Measurements from ENCODE around the gene BANF2.

The BANF2 gene

DNA sequence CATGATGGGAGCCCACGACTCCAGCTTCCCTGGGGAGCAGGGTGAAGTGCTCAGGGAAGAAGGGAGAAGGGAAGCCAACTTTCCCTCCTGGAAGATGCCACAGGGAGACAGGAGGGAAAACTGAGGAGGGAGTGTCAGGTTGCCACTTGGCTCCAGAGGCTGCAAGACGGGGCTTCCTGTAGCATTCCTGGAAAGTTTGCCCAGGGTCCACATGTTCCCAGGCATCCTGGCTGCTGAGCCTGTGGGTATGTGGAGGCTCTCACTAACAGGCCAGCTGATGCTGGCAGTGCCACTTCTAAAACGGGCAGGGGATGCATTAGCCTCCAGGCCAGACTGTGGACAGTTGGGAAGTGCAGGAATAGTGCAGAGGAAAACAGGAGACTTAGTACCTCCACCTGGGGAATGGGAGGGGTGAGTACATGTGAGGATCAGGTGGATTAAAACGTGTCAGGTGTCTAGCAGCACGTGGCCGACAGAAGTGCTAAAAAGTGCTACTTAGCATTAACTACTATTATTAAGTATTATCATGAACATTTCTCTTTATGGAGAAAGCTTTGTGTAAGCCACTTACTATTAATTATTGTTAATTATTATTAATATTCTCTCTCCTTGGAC, 33.2 kb downstream of the BANF2 start:
- peaks cover 5% of the 10 kb centered on the region for H3K27me3 ChIP-seq (ENCODE audit: control insufficient read depth, insufficient read depth, low read length)
- no peak overlapping the region for H3K9ac ChIP-seq (ENCODE audit: low read depth, low read length)
- peaks cover 8% of the 10 kb centered on the region for H3K9me3 ChIP-seq (replicated peaks; ENCODE audit: low read length)
- no peak overlapping the region for H3K4me2 ChIP-seq (ENCODE audit: low read length)
- H3K36me3 ChIP-seq (ENCODE audit: insufficient read depth, low read length) = no peaks in the 10 kb centered on the region
- peaks cover 9% of the 10 kb centered on the region for H3K4me1 ChIP-seq (ENCODE audit: control insufficient read depth, insufficient read depth, low read length)
- no peak overlapping the region for H3K4me3 ChIP-seq (ENCODE audit: low read length)

GRCh38 chr20:17733767-17734304, 34.1 kb downstream of the BANF2 start:
- Histone ChIP-seq H3K4me3 (ENCODE audit: low read length) (no peak overlapping the region), H3K36me3 (ENCODE audit: insufficient read depth, low read length) (no peaks in the 10 kb centered on the region), H3K9ac (ENCODE audit: low read depth, low read length) (no peak overlapping the region), H3K27me3 (ENCODE audit: control insufficient read depth, insufficient read depth, low read length) (peaks cover 5% of the 10 kb centered on the region), H3K4me2 (ENCODE audit: low read length) (no peak overlapping the region), H3K4me1 (ENCODE audit: control insufficient read depth, insufficient read depth, low read length) (peaks cover 9% of the 10 kb centered on the region), H3K9me3 (replicated peaks; ENCODE audit: low read length) (peaks cover 8% of the 10 kb centered on the region)

DNA sequence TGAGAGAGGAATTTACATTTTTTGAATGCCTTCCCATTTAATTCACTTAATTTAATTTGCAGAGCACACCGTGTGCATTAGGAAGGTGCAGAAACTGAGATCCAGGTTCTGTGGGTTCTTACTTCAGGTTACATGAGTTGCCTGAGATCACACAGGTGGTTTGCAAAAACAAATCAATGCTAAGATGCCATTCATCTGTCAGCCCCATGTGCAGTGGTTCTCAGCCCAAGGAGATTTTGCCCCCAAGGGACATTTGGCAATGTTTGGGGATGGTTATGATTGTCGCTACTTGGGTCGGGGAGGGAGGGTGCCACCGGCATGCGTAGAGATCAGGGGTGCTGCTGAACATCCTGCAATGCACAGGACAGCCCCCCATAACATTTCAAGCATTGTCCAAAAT, 34.6 kb downstream of the BANF2 start:
- Histone ChIP-seq H3K27me3 (ENCODE audit: control insufficient read depth, insufficient read depth, low read length) (peaks cover 5% of the 10 kb centered on the region), H3K4me3 (ENCODE audit: low read length) (no peak overlapping the region), H3K9me3 (replicated peaks; ENCODE audit: low read length) (peaks cover 8% of the 10 kb centered on the region), H3K4me2 (ENCODE audit: low read length) (no peak overlapping the region), H3K9ac (ENCODE audit: low read depth, low read length) (no peak overlapping the region), H3K36me3 (ENCODE audit: insufficient read depth, low read length) (no peaks in the 10 kb centered on the region), H3K4me1 (ENCODE audit: control insufficient read depth, insufficient read depth, low read length) (peaks cover 9% of the 10 kb centered on the region)

GRCh38 chr20:17735206-17735804, 35.5 kb downstream of the BANF2 start:
- H3K4me2 ChIP-seq (ENCODE audit: low read length) = no peak overlapping the region
- H3K27me3 ChIP-seq (ENCODE audit: control insufficient read depth, insufficient read depth, low read length) = peaks cover 5% of the 10 kb centered on the region
- peaks cover 9% of the 10 kb centered on the region for H3K4me1 ChIP-seq (ENCODE audit: control insufficient read depth, insufficient read depth, low read length)
- H3K4me3 ChIP-seq (ENCODE audit: low read length) = no peak overlapping the region
- no peaks in the 10 kb centered on the region for H3K36me3 ChIP-seq (ENCODE audit: insufficient read depth, low read length)
- peaks cover 8% of the 10 kb centered on the region for H3K9me3 ChIP-seq (replicated peaks; ENCODE audit: low read length)
- no peak overlapping the region for H3K9ac ChIP-seq (ENCODE audit: low read depth, low read length)

GRCh38 chr20:17735959-17736621, 36.3 kb downstream of the BANF2 start:
- no peak overlapping the region for H3K4me3 ChIP-seq (ENCODE audit: low read length)
- H3K9ac ChIP-seq (ENCODE audit: low read depth, low read length) = no peak overlapping the region

DNA sequence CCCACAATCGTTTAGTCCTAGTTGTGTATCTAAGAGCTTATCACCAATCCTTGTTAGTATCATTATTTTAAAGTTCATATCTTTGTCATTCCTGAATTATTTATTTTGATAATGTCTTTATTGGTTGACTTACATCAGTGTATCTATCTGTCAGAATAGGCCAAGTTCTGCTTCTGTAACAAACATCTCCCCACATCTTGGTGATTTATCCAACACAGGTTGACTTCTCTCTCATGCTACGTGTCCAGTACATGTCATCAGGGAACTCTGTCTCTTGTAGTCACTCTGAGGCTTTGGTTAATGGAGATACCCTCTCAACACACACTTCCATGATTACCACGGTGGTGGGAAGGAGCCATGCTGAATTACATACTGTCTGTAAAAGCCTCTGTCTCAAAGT, 38.4 kb downstream of the BANF2 start:
- Histone ChIP-seq H3K4me1 (ENCODE audit: control insufficient read depth, insufficient read depth, low read length) (peaks cover 9% of the 10 kb centered on the region), H3K36me3 (ENCODE audit: insufficient read depth, low read length) (no peaks in the 10 kb centered on the region), H3K27me3 (ENCODE audit: control insufficient read depth, insufficient read depth, low read length) (no peaks in the 10 kb centered on the region), H3K9ac (ENCODE audit: low read depth, low read length) (no peak overlapping the region), H3K4me2 (ENCODE audit: low read length) (no peak overlapping the region), H3K4me3 (ENCODE audit: low read length) (no peak overlapping the region), H3K9me3 (replicated peaks; ENCODE audit: low read length) (peaks cover 8% of the 10 kb centered on the region)

More at GRCh38 chr20:17735959-17736621, 36.3 kb downstream of the BANF2 start:
- Histone ChIP-seq H3K36me3 (ENCODE audit: insufficient read depth, low read length) (no peaks in the 10 kb centered on the region), H3K27me3 (ENCODE audit: control insufficient read depth, insufficient read depth, low read length) (peaks cover 5% of the 10 kb centered on the region), H3K9me3 (replicated peaks; ENCODE audit: low read length) (peaks cover 8% of the 10 kb centered on the region), H3K4me1 (ENCODE audit: control insufficient read depth, insufficient read depth, low read length) (peaks cover 9% of the 10 kb centered on the region), H3K4me2 (ENCODE audit: low read length) (no peak overlapping the region)

DNA sequence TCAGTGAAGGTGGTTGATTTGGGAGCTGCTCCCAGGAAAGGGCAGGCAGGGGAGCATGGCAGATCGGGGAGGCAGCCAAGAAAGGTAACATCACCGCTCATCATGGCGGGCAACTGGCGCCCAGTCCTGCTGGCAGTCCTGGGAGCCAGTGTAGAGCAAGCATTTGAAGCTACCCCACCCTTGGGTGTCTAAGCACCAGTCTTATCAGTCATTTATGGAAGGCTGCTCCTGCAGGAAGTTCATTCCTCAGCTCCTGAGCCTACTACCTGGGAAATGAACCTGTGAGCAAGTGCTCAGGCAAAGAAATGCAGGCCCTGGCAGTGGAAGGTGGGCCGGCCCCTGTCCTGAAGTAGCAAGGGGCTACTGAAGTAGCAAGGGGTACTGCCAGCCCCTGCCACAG, 41.5 kb downstream of the BANF2 start:
- Histone ChIP-seq H3K4me1 (ENCODE audit: control insufficient read depth, insufficient read depth, low read length) (no peaks in the 10 kb centered on the region), H3K9me3 (replicated peaks; ENCODE audit: low read length) (peaks cover 2% of the 10 kb centered on the region), H3K36me3 (ENCODE audit: insufficient read depth, low read length) (no peaks in the 10 kb centered on the region), H3K27me3 (ENCODE audit: control insufficient read depth, insufficient read depth, low read length) (no peaks in the 10 kb centered on the region), H3K9ac (ENCODE audit: low read depth, low read length) (no peak overlapping the region), H3K4me2 (ENCODE audit: low read length) (no peak overlapping the region), H3K4me3 (ENCODE audit: low read length) (no peak overlapping the region)

DNA sequence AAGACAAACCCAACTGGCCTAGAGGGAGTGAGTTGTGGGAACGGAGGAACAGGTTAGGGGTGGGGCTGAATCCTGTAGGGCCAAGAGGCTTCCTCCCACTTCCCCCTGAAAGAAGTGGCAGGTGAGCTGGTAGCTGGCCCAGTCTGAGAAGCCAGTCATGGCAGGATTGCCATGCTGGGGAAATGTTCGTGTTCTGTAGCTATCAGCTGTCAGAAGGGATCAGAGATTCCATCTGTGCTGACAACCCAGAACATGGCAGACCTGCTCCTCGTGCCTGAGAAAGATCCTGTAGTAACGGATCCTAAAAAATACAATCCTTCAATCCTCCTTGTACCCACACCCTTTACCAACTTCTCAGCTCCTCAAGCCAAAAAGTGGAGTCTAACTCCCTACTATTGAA, 43.0 kb downstream of the BANF2 start:
- Histone ChIP-seq H3K9ac (ENCODE audit: low read depth, low read length) (no peak overlapping the region), H3K4me1 (ENCODE audit: control insufficient read depth, insufficient read depth, low read length) (peaks cover 11% of the 10 kb centered on the region), H3K36me3 (ENCODE audit: insufficient read depth, low read length) (no peaks in the 10 kb centered on the region), H3K9me3 (replicated peaks; ENCODE audit: low read length) (no peaks in the 10 kb centered on the region), H3K4me3 (ENCODE audit: low read length) (no peak overlapping the region), H3K27me3 (ENCODE audit: control insufficient read depth, insufficient read depth, low read length) (no peaks in the 10 kb centered on the region), H3K4me2 (ENCODE audit: low read length) (no peak overlapping the region)

DNA sequence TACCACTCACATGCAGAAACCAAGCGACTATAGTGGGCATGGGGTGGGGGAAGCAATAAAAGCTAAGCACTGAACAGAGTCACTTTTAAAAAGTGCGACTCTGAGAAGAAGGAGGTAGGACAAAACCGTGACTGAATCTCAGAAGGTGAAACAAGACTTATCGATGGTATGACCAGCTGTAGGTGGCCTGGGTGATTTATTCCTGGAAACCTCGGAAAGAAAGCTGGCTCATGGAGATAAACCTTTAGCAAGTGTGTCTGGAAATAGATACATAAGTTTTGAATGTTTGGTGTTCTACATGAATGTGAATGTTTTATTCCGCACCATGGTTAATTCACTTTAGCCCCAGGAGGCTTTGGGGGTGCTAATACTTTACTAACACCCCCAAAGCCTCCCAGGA, 43.9 kb downstream of the BANF2 start:
- Histone ChIP-seq H3K4me2 (ENCODE audit: low read length) (no peak overlapping the region), H3K36me3 (ENCODE audit: insufficient read depth, low read length) (no peaks in the 10 kb centered on the region), H3K27me3 (ENCODE audit: control insufficient read depth, insufficient read depth, low read length) (no peaks in the 10 kb centered on the region), H3K9me3 (replicated peaks; ENCODE audit: low read length) (no peaks in the 10 kb centered on the region), H3K9ac (ENCODE audit: low read depth, low read length) (no peak overlapping the region), H3K4me1 (ENCODE audit: control insufficient read depth, insufficient read depth, low read length) (peaks cover 12% of the 10 kb centered on the region), H3K4me3 (ENCODE audit: low read length) (no peak overlapping the region)

- Histone ChIP-seq H3K27me3 (ENCODE audit: control insufficient read depth, insufficient read depth, low read length) (peaks cover under 1% of the 10 kb centered on the region), H3K4me2 (ENCODE audit: low read length) (peak overlapping the region; percentile 67), H3K9ac (ENCODE audit: low read depth, low read length) (peak overlapping the region; percentile 7), H3K4me3 (ENCODE audit: low read length) (peak overlapping the region; percentile 39), H3K9me3 (replicated peaks; ENCODE audit: low read length) (no peaks in the 10 kb centered on the region), H3K4me1 (ENCODE audit: control insufficient read depth, insufficient read depth, low read length) (peaks cover 28% of the 10 kb centered on the region), H3K36me3 (ENCODE audit: insufficient read depth, low read length) (no peaks in the 10 kb centered on the region)
Measured at GRCh38 chr20:17747431-17747846, 47.7 kb downstream of the BANF2 start.

DNA sequence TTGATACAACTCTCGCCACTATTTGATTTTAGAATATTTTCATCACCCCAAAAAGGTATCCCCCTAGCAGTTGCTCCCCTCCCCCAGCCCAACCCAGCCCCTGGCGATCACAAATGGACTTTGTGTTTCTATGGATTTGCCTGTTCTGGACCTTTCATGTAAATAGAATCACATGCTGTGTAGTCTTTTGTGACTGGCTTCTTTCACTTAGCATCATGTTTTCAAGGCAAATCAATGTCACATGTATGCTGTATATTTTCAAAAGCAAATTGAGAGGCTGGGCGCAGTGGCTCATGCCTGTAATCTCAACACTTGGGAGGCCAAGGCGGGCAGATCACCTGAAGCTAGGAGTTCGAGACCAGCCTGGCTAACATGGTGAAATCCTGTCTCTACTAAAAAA, 48.5 kb downstream of the BANF2 start:
- no peak overlapping the region for H3K9ac ChIP-seq (ENCODE audit: low read depth, low read length)
- H3K9me3 ChIP-seq (replicated peaks; ENCODE audit: low read length) = no peaks in the 10 kb centered on the region
- peaks cover 28% of the 10 kb centered on the region for H3K4me1 ChIP-seq (ENCODE audit: control insufficient read depth, insufficient read depth, low read length)
- no peak overlapping the region for H3K4me2 ChIP-seq (ENCODE audit: low read length)
- H3K4me3 ChIP-seq (ENCODE audit: low read length) = no peak overlapping the region
- H3K36me3 ChIP-seq (ENCODE audit: insufficient read depth, low read length) = no peaks in the 10 kb centered on the region
- peaks cover 7% of the 10 kb centered on the region for H3K27me3 ChIP-seq (ENCODE audit: control insufficient read depth, insufficient read depth, low read length)
